NT2/D1 (cell line): ENCODE measurements around the gene ATP23.

Experiments used
- SUZ12 ChIP-seq: IDR thresholded peaks from 2 replicates; pipeline ENCODE4 v1.6.1; 2011; ENCODE audit not compliant: insufficient read length, insufficient read depth; ENCODE audit errors: extremely low read depth
- YY1 ChIP-seq: IDR thresholded peaks from 2 replicates; pipeline ENCODE4 v1.6.1; 2011; ENCODE audit not compliant: insufficient read length, insufficient read depth

DNA sequence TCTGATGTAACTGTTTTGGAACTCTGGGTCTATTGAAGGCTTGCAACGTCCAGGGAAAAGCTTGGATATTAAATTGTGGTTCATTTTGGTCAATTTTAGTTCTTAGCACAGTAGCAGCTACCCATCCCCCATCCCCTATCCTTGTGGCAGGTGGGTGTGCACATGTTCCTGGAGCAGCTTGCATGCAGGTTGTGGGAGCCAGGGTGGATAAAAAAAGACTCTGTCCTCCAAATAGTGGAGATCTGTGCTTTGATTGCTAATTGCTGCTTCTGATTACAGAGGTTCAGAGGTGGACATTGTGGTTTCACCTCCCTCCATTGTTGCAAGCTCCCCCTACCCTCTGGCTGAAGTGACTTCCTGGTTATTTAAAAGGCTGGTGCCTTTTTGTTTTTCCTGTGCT, 23.1 kb downstream of the ATP23 start:
- TF ChIP-seq YY1: no peak
- TF ChIP-seq SUZ12: no peak
